ENCODE measurements around the gene GPRASP1. TPM values are rescaled to one million over a fixed set of nuclear protein-coding genes. Genes with fewer than 3 reads are reported as not detected.
"Not testable (repeated sequence)": the region's sequence is repeated elsewhere in the genome, so short reads cannot be mapped to it uniquely, and the experiment has no call there.

The GPRASP1 gene
- total RNA-seq: 1 to 10 TPM; 1.1 to 1.9 TPM

- Mint-ChIP-seq H3K36me3 (no peaks in the 10 kb centered on the region), H3K27ac (peak within 1 kb of the TSS in 1 of 2 donors; percentile 78), H3K4me1 (ENCODE audit: low read depth in 2 of 2) (peaks cover 5 to 11% of the 10 kb centered on the region in 2 donors), H3K9me3 (no peaks in the 10 kb centered on the region), H3K27me3 (no peaks in the 10 kb centered on the region), H3K4me3 (peak within 1 kb of the TSS; percentile 93)
- peak; percentile 72 for DNase-seq (ENCODE audit: low spot score)
- ATAC-seq: peak; percentile 67 to 74
Measured at GRCh38 chrX:102651242-102652011, at the start of gene GPRASP1. GPRASP1 (plus strand) TSS chrX:102651483; CDS start chrX:102653914, 2,431 bp downstream.

- H3K9me3 Mint-ChIP-seq: no peaks in the 10 kb centered on the region
Measured at GRCh38 chrX:102604327-102604726, 47.0 kb upstream of the GPRASP1 start.

GRCh38 chrX:102606115-102606514, 45.2 kb upstream of the GPRASP1 start:
- DNase-seq (ENCODE audit: low spot score) (no peak), ATAC-seq (no peak)
- Mint-ChIP-seq H3K9me3 (no peaks in the 10 kb centered on the region), H3K4me1 (ENCODE audit: low read depth in 2 of 2) (peaks cover 5 to 22% of the 10 kb centered on the region in 2 donors), H3K27ac (no peak overlapping the region), H3K4me3 (no peak overlapping the region), H3K36me3 (no peaks in the 10 kb centered on the region), H3K27me3 (peaks cover 0 to 4% of the 10 kb centered on the region in 2 donors)

More at GRCh38 chrX:102604327-102604726, 47.0 kb upstream of the GPRASP1 start:
- Mint-ChIP-seq H3K36me3 (no peaks in the 10 kb centered on the region), H3K4me1 (ENCODE audit: low read depth in 2 of 2) (peaks cover 16 to 34% of the 10 kb centered on the region in 2 donors), H3K27ac (no peak overlapping the region), H3K4me3 (no peak overlapping the region), H3K27me3 (peaks cover 0 to 3% of the 10 kb centered on the region in 2 donors)
- DNase-seq (ENCODE audit: low spot score) (no peak), ATAC-seq (no peak)

- Mint-ChIP-seq H3K4me3 (no peak overlapping the region), H3K9me3 (no peaks in the 10 kb centered on the region)
Measured at GRCh38 chrX:102610905-102611304, 40.4 kb upstream of the GPRASP1 start.

GRCh38 chrX:102624105-102624504, 27.2 kb upstream of the GPRASP1 start:
- no peak overlapping the region for H3K4me3 Mint-ChIP-seq

More at GRCh38 chrX:102610905-102611304, 40.4 kb upstream of the GPRASP1 start:
- DNase-seq (ENCODE audit: low spot score) (no peak), ATAC-seq (no peak)
- Mint-ChIP-seq H3K27me3 (peaks cover 0 to 4% of the 10 kb centered on the region in 2 donors), H3K36me3 (no peaks in the 10 kb centered on the region), H3K27ac (no peak overlapping the region), H3K4me1 (ENCODE audit: low read depth in 2 of 2) (peaks cover 9 to 13% of the 10 kb centered on the region in 2 donors)

GRCh38 chrX:102627640-102628039, 23.6 kb upstream of the GPRASP1 start:
- no peak overlapping the region for H3K4me3 Mint-ChIP-seq
- no peaks in the 10 kb centered on the region for H3K36me3 Mint-ChIP-seq
- H3K27ac Mint-ChIP-seq: no peak overlapping the region
- peaks cover 0 to 2% of the 10 kb centered on the region in 2 donors for H3K27me3 Mint-ChIP-seq
- DNase-seq (ENCODE audit: low spot score) (no peak), ATAC-seq (no peak)
- H3K4me1 Mint-ChIP-seq (ENCODE audit: low read depth in 2 of 2): peaks cover 10 to 12% of the 10 kb centered on the region in 2 donors
- no peaks in the 10 kb centered on the region for H3K9me3 Mint-ChIP-seq

More at GRCh38 chrX:102624105-102624504, 27.2 kb upstream of the GPRASP1 start:
- ATAC-seq: no peak
- DNase-seq (ENCODE audit: low spot score): no peak
- Mint-ChIP-seq H3K27me3 (peaks cover 0 to 4% of the 10 kb centered on the region in 2 donors), H3K36me3 (peaks cover 30% of the 10 kb centered on the region), H3K4me1 (ENCODE audit: low read depth in 2 of 2) (peaks cover 10 to 12% of the 10 kb centered on the region in 2 donors), H3K9me3 (peaks cover 4% of the 10 kb centered on the region), H3K27ac (no peak overlapping the region)

- no peak for DNase-seq (ENCODE audit: low spot score)
- H3K9me3 Mint-ChIP-seq: no peaks in the 10 kb centered on the region
- H3K4me3 Mint-ChIP-seq: no peak overlapping the region
- ATAC-seq: no peak
- H3K4me1 Mint-ChIP-seq (ENCODE audit: low read depth in 2 of 2): no peaks in the 10 kb centered on the region
- H3K27me3 Mint-ChIP-seq: no peaks in the 10 kb centered on the region
- no peak overlapping the region for H3K27ac Mint-ChIP-seq
- no peaks in the 10 kb centered on the region for H3K36me3 Mint-ChIP-seq
Measured at GRCh38 chrX:102637561-102637960, 13.7 kb upstream of the GPRASP1 start.

- Mint-ChIP-seq H3K36me3 (no peaks in the 10 kb centered on the region), H3K4me3 (peak overlapping the region; percentile 93), H3K9me3 (no peaks in the 10 kb centered on the region), H3K4me1 (ENCODE audit: low read depth in 2 of 2) (peaks cover 5 to 11% of the 10 kb centered on the region in 2 donors), H3K27me3 (no peaks in the 10 kb centered on the region), H3K27ac (peak overlapping the region in 1 of 2 donors; percentile 78)
- DNase-seq (ENCODE audit: low spot score): no peak
- ATAC-seq: peak in 1 of 2 donors; percentile 30
Measured at GRCh38 chrX:102650903-102651241, 411 bp upstream of the GPRASP1 start.

GRCh38 chrX:102652031-102652688, 877 bp downstream of the GPRASP1 start:
- H3K36me3 Mint-ChIP-seq: no peaks in the 10 kb centered on the region

GRCh38 chrX:102654696-102655095, 3.4 kb downstream of the GPRASP1 start:
- H3K27ac Mint-ChIP-seq: no peak overlapping the region
- no peak overlapping the region for H3K4me3 Mint-ChIP-seq
- no peaks in the 10 kb centered on the region for H3K27me3 Mint-ChIP-seq
- no peaks in the 10 kb centered on the region for H3K36me3 Mint-ChIP-seq
- peaks cover 12 to 13% of the 10 kb centered on the region in 2 donors for H3K4me1 Mint-ChIP-seq (ENCODE audit: low read depth in 2 of 2)
- H3K9me3 Mint-ChIP-seq: no peaks in the 10 kb centered on the region
- DNase-seq (ENCODE audit: low spot score) (no peak), ATAC-seq (no peak)

More at GRCh38 chrX:102652031-102652688, 877 bp downstream of the GPRASP1 start:
- DNase-seq (ENCODE audit: low spot score) (no peak), ATAC-seq (peak; percentile 21 to 59)
- Mint-ChIP-seq H3K4me1 (ENCODE audit: low read depth in 2 of 2) (peaks cover 5 to 11% of the 10 kb centered on the region in 2 donors), H3K27me3 (no peaks in the 10 kb centered on the region), H3K9me3 (no peaks in the 10 kb centered on the region), H3K27ac (peak overlapping the region in 1 of 2 donors; percentile 32), H3K4me3 (peak overlapping the region; percentile 93)

GRCh38 chrX:102658556-102658955, 7.3 kb downstream of the GPRASP1 start:
- DNase-seq (ENCODE audit: low spot score) (no peak), ATAC-seq (no peak)
- H3K27me3 Mint-ChIP-seq: peaks cover 0 to 2% of the 10 kb centered on the region in 2 donors
- H3K4me1 Mint-ChIP-seq (ENCODE audit: low read depth in 2 of 2): peaks cover 6 to 11% of the 10 kb centered on the region in 2 donors
- H3K27ac Mint-ChIP-seq: no peak overlapping the region
- H3K36me3 Mint-ChIP-seq: no peaks in the 10 kb centered on the region
- peak overlapping the region; percentile 44 for H3K4me3 Mint-ChIP-seq
- no peaks in the 10 kb centered on the region for H3K9me3 Mint-ChIP-seq

- Mint-ChIP-seq H3K27ac (peak overlapping the region; percentile 77 to 86), H3K4me3 (peak overlapping the region; percentile 93), H3K27me3 (peaks cover 0 to 2% of the 10 kb centered on the region in 2 donors), H3K9me3 (no peaks in the 10 kb centered on the region), H3K4me1 (ENCODE audit: low read depth in 2 of 2) (peaks cover 6 to 11% of the 10 kb centered on the region in 2 donors), H3K36me3 (peaks cover 1% of the 10 kb centered on the region)
- ATAC-seq: peak; percentile 93 to 95
- DNase-seq (ENCODE audit: low spot score): peak; percentile 79
Measured at GRCh38 chrX:102659790-102660757, 8.8 kb downstream of the GPRASP1 start.

- not testable (repeated sequence) for ATAC-seq; DNase-seq (ENCODE audit: low spot score); H3K27ac Mint-ChIP-seq; H3K27me3 Mint-ChIP-seq; H3K4me3 Mint-ChIP-seq; H3K9me3 Mint-ChIP-seq; H3K4me1 Mint-ChIP-seq (ENCODE audit: low read depth in 2 of 2)
- H3K36me3 Mint-ChIP-seq: peaks cover 21% of the 10 kb centered on the region
Measured at GRCh38 chrX:102663820-102664219, 12.5 kb downstream of the GPRASP1 start.

All from natural killer cell treated with Interleukin-12 subunit alpha and Interleukin-12 subunit beta and Interleukin-15 and Interleukin-18, amount 100 ng/mL, for 72 hours (primary cell).